HEK293 (cell line): ENCODE data around the gene ZDHHC21.

Source experiments
- FEZF1 ChIP-seq: fragments of 450-650 bp; formaldehyde crosslinking; IDR thresholded peaks from 2 replicates; pipeline ENCODE4 v1.5.1; 2016; ENCODE audit warnings: missing biosample characterization, missing genetic modification characterization
- TCF7L2 ChIP-seq: IDR thresholded peaks from 2 replicates; pipeline ENCODE4 v1.6.1; 2011; ENCODE audit warnings: low read depth, mild to moderate bottlenecking, inconsistent platforms, low read length, moderate library complexity, borderline replicate concordance
- WT1 ChIP-seq: fragments of 450-650 bp; formaldehyde crosslinking; IDR thresholded peaks from 2 replicates; pipeline ENCODE4 v1.5.1; 2016; ENCODE audit warnings: missing biosample characterization, missing genetic modification characterization
- ZNF610 ChIP-seq: fragments of 450-650 bp; formaldehyde crosslinking; IDR thresholded peaks from 2 replicates; pipeline ENCODE4 v1.5.1; 2016; ENCODE audit warnings: missing biosample characterization, missing genetic modification characterization, borderline replicate concordance
- ZNF707 ChIP-seq: fragments of 450-650 bp; formaldehyde crosslinking; IDR thresholded peaks from 2 replicates; pipeline ENCODE4 v1.5.1; 2016; ENCODE audit warnings: missing biosample characterization, missing genetic modification characterization
- ZNF76 ChIP-seq: fragments of 450-650 bp; formaldehyde crosslinking; IDR thresholded peaks from 2 replicates; pipeline ENCODE4; 2016; ENCODE audit warnings: low read depth, missing biosample characterization, missing genetic modification characterization, borderline replicate concordance
- TF ChIP-seq, protein P1 (sequence below): fragments of 450-650 bp; formaldehyde crosslinking; IDR thresholded peaks from 2 replicates; pipeline ENCODE4 v1.5.1; 2016; ENCODE audit warnings: missing biosample characterization, missing genetic modification characterization
- TF ChIP-seq, protein P2 (sequence below): fragments of 450-650 bp; formaldehyde crosslinking; IDR thresholded peaks from 2 replicates; pipeline ENCODE4 v1.5.1; 2017; ENCODE audit warnings: missing biosample characterization, missing genetic modification characterization
- TF ChIP-seq, protein P3 (sequence below): fragments of 450-650 bp; formaldehyde crosslinking; IDR thresholded peaks from 2 replicates; pipeline ENCODE4 v1.5.1; 2016; ENCODE audit warnings: missing biosample characterization, missing genetic modification characterization
- TF ChIP-seq, protein P4 (sequence below): fragments of 450-650 bp; formaldehyde crosslinking; IDR thresholded peaks from 2 replicates; pipeline ENCODE4 v1.5.1; 2016; ENCODE audit warnings: missing biosample characterization, missing genetic modification characterization
- TF ChIP-seq, protein P5 (sequence below): fragments of 450-650 bp; formaldehyde crosslinking; IDR thresholded peaks from 2 replicates; pipeline ENCODE4 v1.5.1; 2016; ENCODE audit warnings: missing biosample characterization, missing genetic modification characterization
- TF ChIP-seq, protein P6 (sequence below): fragments of 450-650 bp; formaldehyde crosslinking; IDR thresholded peaks from 2 replicates; pipeline ENCODE4 v1.5.1; 2016; ENCODE audit warnings: missing biosample characterization, missing genetic modification characterization

DNA sequence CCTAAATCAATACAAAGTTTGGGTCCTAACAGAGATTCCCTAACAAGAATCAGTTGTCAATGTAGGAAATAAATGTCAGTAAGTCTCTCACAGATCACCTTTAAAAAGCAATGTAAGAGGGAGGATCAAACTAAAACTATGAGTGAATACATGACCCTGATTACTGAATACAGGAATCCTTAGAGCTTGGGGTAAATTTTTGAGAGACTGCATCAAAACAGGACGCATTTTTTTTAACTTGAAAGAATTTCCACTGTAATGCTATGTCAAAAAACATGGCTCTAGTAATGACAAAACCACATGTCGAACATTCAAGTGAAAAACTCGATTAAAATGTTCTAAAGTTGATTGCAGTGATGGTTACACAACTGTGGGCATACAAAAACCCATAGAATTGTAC lies 21.9 kb downstream of the ZDHHC21 start:
- TF ChIP-seq, protein P1, sequence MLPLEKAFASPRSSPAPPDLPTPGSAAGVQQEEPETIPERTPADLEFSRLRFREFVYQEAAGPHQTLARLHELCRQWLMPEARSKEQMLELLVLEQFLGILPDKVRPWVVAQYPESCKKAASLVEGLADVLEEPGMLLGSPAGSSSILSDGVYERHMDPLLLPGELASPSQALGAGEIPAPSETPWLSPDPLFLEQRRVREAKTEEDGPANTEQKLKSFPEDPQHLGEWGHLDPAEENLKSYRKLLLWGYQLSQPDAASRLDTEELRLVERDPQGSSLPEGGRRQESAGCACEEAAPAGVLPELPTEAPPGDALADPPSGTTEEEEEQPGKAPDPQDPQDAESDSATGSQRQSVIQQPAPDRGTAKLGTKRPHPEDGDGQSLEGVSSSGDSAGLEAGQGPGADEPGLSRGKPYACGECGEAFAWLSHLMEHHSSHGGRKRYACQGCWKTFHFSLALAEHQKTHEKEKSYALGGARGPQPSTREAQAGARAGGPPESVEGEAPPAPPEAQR, result no peak
- TF ChIP-seq FEZF1 (tag by site-specific recombination) (no peak), ZNF76 (no peak), ZNF610 (tag by site-specific recombination) (no peak), ZNF707 (tag by site-specific recombination) (no peak), TCF7L2 (no peak), WT1 (tag by site-specific recombination) (no peak)
- TF ChIP-seq, protein P2, sequence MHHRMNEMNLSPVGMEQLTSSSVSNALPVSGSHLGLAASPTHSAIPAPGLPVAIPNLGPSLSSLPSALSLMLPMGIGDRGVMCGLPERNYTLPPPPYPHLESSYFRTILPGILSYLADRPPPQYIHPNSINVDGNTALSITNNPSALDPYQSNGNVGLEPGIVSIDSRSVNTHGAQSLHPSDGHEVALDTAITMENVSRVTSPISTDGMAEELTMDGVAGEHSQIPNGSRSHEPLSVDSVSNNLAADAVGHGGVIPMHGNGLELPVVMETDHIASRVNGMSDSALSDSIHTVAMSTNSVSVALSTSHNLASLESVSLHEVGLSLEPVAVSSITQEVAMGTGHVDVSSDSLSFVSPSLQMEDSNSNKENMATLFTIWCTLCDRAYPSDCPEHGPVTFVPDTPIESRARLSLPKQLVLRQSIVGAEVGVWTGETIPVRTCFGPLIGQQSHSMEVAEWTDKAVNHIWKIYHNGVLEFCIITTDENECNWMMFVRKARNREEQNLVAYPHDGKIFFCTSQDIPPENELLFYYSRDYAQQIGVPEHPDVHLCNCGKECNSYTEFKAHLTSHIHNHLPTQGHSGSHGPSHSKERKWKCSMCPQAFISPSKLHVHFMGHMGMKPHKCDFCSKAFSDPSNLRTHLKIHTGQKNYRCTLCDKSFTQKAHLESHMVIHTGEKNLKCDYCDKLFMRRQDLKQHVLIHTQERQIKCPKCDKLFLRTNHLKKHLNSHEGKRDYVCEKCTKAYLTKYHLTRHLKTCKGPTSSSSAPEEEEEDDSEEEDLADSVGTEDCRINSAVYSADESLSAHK (tag by site-specific recombination), result no peak
- TF ChIP-seq, protein P3, sequence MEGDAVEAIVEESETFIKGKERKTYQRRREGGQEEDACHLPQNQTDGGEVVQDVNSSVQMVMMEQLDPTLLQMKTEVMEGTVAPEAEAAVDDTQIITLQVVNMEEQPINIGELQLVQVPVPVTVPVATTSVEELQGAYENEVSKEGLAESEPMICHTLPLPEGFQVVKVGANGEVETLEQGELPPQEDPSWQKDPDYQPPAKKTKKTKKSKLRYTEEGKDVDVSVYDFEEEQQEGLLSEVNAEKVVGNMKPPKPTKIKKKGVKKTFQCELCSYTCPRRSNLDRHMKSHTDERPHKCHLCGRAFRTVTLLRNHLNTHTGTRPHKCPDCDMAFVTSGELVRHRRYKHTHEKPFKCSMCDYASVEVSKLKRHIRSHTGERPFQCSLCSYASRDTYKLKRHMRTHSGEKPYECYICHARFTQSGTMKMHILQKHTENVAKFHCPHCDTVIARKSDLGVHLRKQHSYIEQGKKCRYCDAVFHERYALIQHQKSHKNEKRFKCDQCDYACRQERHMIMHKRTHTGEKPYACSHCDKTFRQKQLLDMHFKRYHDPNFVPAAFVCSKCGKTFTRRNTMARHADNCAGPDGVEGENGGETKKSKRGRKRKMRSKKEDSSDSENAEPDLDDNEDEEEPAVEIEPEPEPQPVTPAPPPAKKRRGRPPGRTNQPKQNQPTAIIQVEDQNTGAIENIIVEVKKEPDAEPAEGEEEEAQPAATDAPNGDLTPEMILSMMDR (tag by site-specific recombination), result no peak
- TF ChIP-seq, protein P4, sequence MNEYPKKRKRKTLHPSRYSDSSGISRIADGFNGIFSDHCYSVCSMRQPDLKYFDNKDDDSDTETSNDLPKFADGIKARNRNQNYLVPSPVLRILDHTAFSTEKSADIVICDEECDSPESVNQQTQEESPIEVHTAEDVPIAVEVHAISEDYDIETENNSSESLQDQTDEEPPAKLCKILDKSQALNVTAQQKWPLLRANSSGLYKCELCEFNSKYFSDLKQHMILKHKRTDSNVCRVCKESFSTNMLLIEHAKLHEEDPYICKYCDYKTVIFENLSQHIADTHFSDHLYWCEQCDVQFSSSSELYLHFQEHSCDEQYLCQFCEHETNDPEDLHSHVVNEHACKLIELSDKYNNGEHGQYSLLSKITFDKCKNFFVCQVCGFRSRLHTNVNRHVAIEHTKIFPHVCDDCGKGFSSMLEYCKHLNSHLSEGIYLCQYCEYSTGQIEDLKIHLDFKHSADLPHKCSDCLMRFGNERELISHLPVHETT (tag by site-specific recombination), result no peak
- TF ChIP-seq, protein P5, sequence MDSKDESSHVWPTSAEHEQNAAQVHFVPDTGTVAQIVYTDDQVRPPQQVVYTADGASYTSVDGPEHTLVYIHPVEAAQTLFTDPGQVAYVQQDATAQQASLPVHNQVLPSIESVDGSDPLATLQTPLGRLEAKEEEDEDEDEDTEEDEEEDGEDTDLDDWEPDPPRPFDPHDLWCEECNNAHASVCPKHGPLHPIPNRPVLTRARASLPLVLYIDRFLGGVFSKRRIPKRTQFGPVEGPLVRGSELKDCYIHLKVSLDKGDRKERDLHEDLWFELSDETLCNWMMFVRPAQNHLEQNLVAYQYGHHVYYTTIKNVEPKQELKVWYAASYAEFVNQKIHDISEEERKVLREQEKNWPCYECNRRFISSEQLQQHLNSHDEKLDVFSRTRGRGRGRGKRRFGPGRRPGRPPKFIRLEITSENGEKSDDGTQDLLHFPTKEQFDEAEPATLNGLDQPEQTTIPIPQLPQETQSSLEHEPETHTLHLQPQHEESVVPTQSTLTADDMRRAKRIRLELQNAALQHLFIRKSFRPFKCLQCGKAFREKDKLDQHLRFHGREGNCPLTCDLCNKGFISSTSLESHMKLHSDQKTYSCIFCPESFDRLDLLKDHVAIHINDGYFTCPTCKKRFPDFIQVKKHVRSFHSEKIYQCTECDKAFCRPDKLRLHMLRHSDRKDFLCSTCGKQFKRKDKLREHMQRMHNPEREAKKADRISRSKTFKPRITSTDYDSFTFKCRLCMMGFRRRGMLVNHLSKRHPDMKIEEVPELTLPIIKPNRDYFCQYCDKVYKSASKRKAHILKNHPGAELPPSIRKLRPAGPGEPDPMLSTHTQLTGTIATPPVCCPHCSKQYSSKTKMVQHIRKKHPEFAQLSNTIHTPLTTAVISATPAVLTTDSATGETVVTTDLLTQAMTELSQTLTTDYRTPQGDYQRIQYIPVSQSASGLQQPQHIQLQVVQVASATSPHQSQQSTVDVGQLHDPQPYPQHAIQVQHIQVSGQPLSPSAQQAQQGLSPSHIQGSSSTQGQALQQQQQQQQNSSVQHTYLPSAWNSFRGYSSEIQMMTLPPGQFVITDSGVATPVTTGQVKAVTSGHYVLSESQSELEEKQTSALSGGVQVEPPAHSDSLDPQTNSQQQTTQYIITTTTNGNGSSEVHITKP (tag by site-specific recombination), result no peak
- TF ChIP-seq, protein P6, sequence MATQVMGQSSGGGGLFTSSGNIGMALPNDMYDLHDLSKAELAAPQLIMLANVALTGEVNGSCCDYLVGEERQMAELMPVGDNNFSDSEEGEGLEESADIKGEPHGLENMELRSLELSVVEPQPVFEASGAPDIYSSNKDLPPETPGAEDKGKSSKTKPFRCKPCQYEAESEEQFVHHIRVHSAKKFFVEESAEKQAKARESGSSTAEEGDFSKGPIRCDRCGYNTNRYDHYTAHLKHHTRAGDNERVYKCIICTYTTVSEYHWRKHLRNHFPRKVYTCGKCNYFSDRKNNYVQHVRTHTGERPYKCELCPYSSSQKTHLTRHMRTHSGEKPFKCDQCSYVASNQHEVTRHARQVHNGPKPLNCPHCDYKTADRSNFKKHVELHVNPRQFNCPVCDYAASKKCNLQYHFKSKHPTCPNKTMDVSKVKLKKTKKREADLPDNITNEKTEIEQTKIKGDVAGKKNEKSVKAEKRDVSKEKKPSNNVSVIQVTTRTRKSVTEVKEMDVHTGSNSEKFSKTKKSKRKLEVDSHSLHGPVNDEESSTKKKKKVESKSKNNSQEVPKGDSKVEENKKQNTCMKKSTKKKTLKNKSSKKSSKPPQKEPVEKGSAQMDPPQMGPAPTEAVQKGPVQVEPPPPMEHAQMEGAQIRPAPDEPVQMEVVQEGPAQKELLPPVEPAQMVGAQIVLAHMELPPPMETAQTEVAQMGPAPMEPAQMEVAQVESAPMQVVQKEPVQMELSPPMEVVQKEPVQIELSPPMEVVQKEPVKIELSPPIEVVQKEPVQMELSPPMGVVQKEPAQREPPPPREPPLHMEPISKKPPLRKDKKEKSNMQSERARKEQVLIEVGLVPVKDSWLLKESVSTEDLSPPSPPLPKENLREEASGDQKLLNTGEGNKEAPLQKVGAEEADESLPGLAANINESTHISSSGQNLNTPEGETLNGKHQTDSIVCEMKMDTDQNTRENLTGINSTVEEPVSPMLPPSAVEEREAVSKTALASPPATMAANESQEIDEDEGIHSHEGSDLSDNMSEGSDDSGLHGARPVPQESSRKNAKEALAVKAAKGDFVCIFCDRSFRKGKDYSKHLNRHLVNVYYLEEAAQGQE (tag by site-specific recombination), result no peak
